DMS79 treated with DMSO at 0.1 percent for 48 hours (cell line): ENCODE measurements around the gene ZBTB22.
"Not testable (repeated sequence)": the region's sequence is repeated elsewhere in the genome, so short reads cannot be mapped to it uniquely, and the experiment has no call there.

Experiments
- DNase-seq: peaks from one replicate; lab custom pipeline; 2025; lab: John Stamatoyannopoulos, UW

Gene ZBTB22

GRCh38 chr6:33317669-33318425, at the start of gene ZBTB22:
ZBTB22 (minus strand) TSS chr6:33317744; CDS start chr6:33316916, 828 bp downstream.
- peak; percentile 97 for DNase-seq

- no peak for DNase-seq
Measured at GRCh38 chr6:33367009-33367714, 49.6 kb upstream of the ZBTB22 start.

GRCh38 chr6:33365206-33365971, 47.8 kb upstream of the ZBTB22 start:
- not testable (repeated sequence) for DNase-seq

- DNase-seq = peak; percentile 84
Measured at GRCh38 chr6:33364475-33365205, 47.1 kb upstream of the ZBTB22 start.

- not testable (repeated sequence) for DNase-seq
Measured at GRCh38 chr6:33363486-33363885, 45.9 kb upstream of the ZBTB22 start.

GRCh38 chr6:33359331-33359730, 41.8 kb upstream of the ZBTB22 start:
- no peak for DNase-seq

GRCh38 chr6:33357160-33357871, 39.8 kb upstream of the ZBTB22 start:
- DNase-seq = not testable (repeated sequence)

- no peak for DNase-seq
Measured at GRCh38 chr6:33356295-33356694, 38.8 kb upstream of the ZBTB22 start.

GRCh38 chr6:33355860-33356259, 38.3 kb upstream of the ZBTB22 start:
- not testable (repeated sequence) for DNase-seq

GRCh38 chr6:33347816-33348215, 30.3 kb upstream of the ZBTB22 start:
- no peak for DNase-seq

GRCh38 chr6:33346972-33347371, 29.4 kb upstream of the ZBTB22 start:
- not testable (repeated sequence) for DNase-seq

GRCh38 chr6:33344701-33345697, 27.5 kb upstream of the ZBTB22 start:
- peak; percentile 94 for DNase-seq

- DNase-seq = no peak
Measured at GRCh38 chr6:33343953-33344611, 26.5 kb upstream of the ZBTB22 start.

GRCh38 chr6:33343606-33343952, 26.0 kb upstream of the ZBTB22 start:
- not testable (repeated sequence) for DNase-seq

- DNase-seq = no peak
Measured at GRCh38 chr6:33339193-33339592, 21.6 kb upstream of the ZBTB22 start.

GRCh38 chr6:33336495-33336894, 19.0 kb upstream of the ZBTB22 start:
- no peak for DNase-seq

GRCh38 chr6:33335916-33336315, 18.4 kb upstream of the ZBTB22 start:
- DNase-seq = no peak

GRCh38 chr6:33333666-33334065, 16.1 kb upstream of the ZBTB22 start:
- DNase-seq = no peak

GRCh38 chr6:33330736-33331135, 13.2 kb upstream of the ZBTB22 start:
- DNase-seq = no peak

GRCh38 chr6:33329058-33329457, 11.5 kb upstream of the ZBTB22 start:
- no peak for DNase-seq
